Neuron (in vitro differentiated cells): Measurements from ENCODE around the gene POLR2L.

Experiments used
- H2AFZ ChIP-seq: one replicate; pipeline ENCODE4 v1.6.1; 2013; ENCODE audit warnings: low read depth, mild to moderate bottlenecking, inconsistent platforms, low read length, moderate library complexity
- H3K27me3 ChIP-seq: one replicate; pipeline ENCODE4 v1.6.1; 2013; ENCODE audit warnings: low read length; ENCODE audit not compliant: insufficient read depth
- H3K36me3 ChIP-seq: one replicate; pipeline ENCODE4 v1.6.1; 2013; ENCODE audit warnings: low read length; ENCODE audit not compliant: insufficient read depth
- H3K4me1 ChIP-seq: one replicate; pipeline ENCODE4 v1.6.1; 2013; ENCODE audit warnings: low read length; ENCODE audit not compliant: insufficient read depth
- H3K4me3 ChIP-seq: 2 replicates; pipeline ENCODE4 v1.5.1; 2013; ENCODE audit warnings: mild to moderate bottlenecking, low read length, moderate library complexity
- H3K9me3 ChIP-seq: one replicate; pipeline ENCODE4 v1.6.1; 2013; ENCODE audit warnings: low read length

The POLR2L gene

GRCh38 chr11:858053-858761 is 15.9 kb upstream of the POLR2L start:
- no peaks in the 10 kb centered on the region for H3K27me3 ChIP-seq
- H3K9me3 ChIP-seq: no peaks in the 10 kb centered on the region
- no peaks in the 10 kb centered on the region for H3K36me3 ChIP-seq
- peaks cover 32% of the 10 kb centered on the region for H3K4me1 ChIP-seq
- H3K4me3 ChIP-seq: no peak overlapping the region
- no peak overlapping the region for H2AFZ ChIP-seq

DNA sequence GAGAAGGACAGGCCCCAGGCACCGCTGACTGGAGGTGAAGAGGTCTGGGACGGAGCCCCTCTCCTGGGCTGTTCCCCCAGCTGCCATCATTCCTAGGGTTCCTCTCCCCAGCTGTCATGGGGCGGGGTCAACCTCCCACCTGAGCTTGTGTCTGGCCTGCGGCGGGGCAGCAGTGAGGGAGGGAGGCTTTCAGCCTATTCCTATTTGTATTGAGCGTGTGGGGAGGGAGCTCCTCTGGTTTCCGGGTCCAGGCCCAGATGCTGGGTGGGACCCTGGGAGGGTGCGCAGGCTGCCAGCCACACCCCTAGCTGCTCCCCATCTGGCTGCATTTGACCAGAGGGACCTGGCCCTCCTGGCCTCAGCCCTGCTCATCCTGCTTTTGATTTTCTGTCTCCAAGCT is 14.1 kb upstream of the POLR2L start:
- Histone ChIP-seq H3K27me3 (no peaks in the 10 kb centered on the region), H3K4me3 (no peak overlapping the region), H3K4me1 (peaks cover 31% of the 10 kb centered on the region), H3K9me3 (no peaks in the 10 kb centered on the region), H3K36me3 (no peaks in the 10 kb centered on the region), H2AFZ (no peak overlapping the region)

GRCh38 chr11:855796-856195 is 13.5 kb upstream of the POLR2L start:
- H3K9me3 ChIP-seq: no peaks in the 10 kb centered on the region
- H3K4me3 ChIP-seq: no peak overlapping the region
- no peaks in the 10 kb centered on the region for H3K27me3 ChIP-seq
- H3K36me3 ChIP-seq: no peaks in the 10 kb centered on the region
- H2AFZ ChIP-seq: no peak overlapping the region
- peaks cover 37% of the 10 kb centered on the region for H3K4me1 ChIP-seq

GRCh38 chr11:855330-855674 is 13.0 kb upstream of the POLR2L start:
- H3K4me3 ChIP-seq: no peak overlapping the region
- no peaks in the 10 kb centered on the region for H3K27me3 ChIP-seq
- no peaks in the 10 kb centered on the region for H3K36me3 ChIP-seq
- H3K9me3 ChIP-seq: no peaks in the 10 kb centered on the region
- peaks cover 42% of the 10 kb centered on the region for H3K4me1 ChIP-seq
- H2AFZ ChIP-seq: no peak overlapping the region

DNA sequence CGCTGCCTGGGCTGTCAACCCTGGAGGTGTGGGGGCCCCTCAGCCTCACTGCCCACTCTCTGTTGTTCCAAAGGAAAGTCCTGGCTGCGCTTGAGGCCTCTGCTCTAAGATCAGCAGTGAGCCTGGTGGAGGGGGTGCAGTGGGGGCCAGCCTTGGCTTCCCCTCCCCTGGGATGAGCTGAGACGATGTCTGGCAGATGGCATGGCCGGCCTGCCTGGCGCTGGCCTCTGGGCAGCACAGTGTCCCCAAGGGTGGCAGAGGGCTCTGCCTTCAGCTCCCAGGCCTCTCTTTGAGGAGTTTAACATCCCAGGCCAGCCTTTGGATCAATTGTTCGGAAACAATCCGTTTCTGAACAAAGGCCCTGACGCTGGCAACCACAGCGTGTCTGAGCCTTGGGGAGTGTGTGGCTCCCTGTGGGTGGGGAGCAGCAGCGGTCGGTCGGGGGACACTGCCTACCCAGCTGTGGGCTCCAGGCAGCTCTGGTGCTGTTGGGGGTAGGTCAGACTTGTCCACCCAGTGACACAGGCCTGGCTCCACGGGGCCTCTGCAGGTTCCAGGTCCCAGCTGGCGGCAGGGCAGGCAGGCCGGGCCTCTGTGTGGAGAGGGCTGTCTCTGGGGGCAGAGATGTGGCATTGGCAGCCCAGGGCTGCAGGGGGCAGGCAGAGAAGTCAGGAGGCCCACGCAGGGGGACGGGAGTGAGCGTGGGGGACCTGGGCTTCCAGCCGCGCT is 12.4 kb upstream of the POLR2L start:
- Histone ChIP-seq H3K4me1 (peaks cover 43% of the 10 kb centered on the region), H3K27me3 (no peaks in the 10 kb centered on the region), H3K36me3 (no peaks in the 10 kb centered on the region), H3K9me3 (no peaks in the 10 kb centered on the region), H2AFZ (no peak overlapping the region), H3K4me3 (no peak overlapping the region)

GRCh38 chr11:853682-854448 is 11.5 kb upstream of the POLR2L start:
- H3K4me3 ChIP-seq: no peak overlapping the region
- no peaks in the 10 kb centered on the region for H3K27me3 ChIP-seq
- H3K4me1 ChIP-seq: peaks cover 47% of the 10 kb centered on the region
- no peaks in the 10 kb centered on the region for H3K9me3 ChIP-seq
- H2AFZ ChIP-seq: no peak overlapping the region
- no peaks in the 10 kb centered on the region for H3K36me3 ChIP-seq

DNA sequence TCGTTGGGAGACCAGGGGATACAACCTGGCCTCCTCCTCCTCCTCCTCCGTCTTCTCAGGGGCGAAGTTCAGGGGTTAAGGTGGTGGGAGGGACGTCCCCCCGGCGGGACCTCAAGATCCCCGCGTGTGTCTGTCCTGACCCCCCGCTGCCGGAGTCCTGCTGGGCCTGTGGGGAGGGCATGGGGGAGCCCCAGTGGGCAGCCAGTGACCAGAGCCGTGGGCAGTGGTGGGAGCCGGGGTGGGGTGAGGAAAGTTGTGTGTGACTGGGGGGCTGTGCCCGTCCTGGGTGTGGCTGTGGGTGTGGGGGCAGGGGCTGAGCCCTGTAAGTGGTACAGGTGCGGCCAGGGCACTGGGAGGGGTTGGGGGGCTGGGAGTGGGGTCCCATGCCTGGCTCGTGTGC is 10.4 kb upstream of the POLR2L start:
- Histone ChIP-seq H3K4me1 (peaks cover 53% of the 10 kb centered on the region), H3K36me3 (no peaks in the 10 kb centered on the region), H3K27me3 (no peaks in the 10 kb centered on the region), H3K4me3 (no peak overlapping the region), H2AFZ (no peak overlapping the region), H3K9me3 (no peaks in the 10 kb centered on the region)

DNA sequence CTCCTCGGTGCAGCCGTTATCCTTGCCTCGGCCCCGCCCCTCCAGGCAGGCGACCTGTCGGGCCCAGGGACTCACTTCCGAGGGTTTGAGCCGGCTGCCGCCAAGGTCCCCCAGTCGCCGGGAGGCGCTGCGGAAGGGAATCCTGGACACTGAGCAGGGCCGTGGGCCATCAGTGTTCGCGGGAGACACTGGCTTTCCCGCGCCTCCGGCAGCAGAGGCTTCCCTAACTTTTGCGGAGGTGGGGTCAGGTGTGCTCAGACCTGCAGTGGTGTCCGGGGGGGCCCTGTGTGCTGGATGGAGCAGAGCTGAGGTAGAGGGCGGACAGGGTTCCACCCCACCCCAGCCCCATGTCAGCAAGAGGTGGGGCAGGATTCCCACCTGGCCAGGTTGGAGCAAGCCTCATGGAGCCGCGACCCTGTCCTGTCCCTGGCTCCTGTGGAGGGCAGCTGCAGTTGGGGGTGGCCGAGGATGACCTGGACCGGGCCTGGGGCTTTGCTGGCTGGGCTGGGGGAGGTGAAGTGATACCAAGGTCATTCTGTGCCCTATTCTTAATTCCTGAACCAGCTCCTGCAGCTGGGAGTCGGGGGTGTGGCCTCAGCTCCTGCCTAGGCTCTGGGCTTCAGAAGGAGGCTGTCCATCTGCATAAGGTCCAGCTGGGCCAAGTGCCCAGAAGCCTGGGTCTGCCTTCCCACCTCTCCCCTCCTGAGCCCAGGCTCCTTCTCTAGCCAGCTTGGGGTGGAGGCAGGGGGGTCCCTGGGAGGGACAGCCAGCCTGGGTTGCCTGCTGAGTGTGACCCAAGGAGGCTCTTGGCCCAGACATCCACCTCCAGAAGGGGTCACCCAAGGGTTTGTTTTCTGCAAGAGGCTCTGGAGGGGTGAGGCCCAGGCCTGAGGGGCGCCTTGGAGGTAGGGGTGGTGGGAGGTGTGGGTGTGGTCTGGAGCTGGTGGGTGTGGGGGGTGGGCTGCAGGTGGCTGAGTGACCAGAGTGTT is 8.7 kb upstream of the POLR2L start:
- peaks cover 53% of the 10 kb centered on the region for H3K4me1 ChIP-seq
- H3K36me3 ChIP-seq: no peaks in the 10 kb centered on the region
- no peak overlapping the region for H2AFZ ChIP-seq
- H3K27me3 ChIP-seq: no peaks in the 10 kb centered on the region
- no peaks in the 10 kb centered on the region for H3K9me3 ChIP-seq
- H3K4me3 ChIP-seq: peak overlapping the region; percentile 64

DNA sequence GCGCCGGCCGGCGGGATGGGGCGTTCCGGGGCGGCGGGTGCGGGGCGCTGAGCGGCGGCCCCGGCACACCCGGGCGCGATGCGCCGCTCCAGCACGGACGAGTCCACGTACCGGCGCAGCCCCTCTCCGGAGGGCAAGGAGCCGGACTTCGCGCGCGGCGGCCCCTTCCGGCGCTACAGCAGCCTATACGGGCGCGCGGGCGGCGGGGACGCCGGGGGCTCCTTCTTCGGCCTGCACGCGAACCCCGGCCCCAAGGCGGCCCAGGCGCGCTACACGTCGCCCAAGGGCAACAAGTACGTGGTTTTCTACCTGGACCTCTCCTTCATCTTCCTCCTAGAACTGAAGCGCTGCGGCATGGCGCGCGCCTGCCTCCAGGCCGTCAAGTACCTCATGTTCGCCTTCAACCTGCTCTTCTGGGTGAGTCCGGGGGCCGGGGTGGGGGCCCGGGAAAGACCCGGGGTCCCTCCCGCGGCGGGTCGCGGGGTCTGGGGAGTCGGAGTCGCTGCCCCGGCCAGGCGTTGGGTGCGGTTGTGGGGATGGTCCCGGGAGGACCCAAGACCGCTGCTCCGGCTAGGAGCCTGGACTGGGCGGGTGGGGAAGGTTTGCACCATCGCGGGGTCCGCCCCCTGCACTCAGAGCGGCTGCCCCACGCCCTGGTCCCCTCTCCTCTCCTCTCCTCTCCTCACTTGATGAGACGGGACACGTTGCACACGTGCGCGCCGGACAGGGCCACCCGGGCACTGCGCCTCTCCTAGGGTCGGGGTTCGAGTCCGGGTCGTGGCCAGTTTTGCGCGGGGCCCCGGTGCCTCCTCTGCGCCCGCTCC is 7.8 kb upstream of the POLR2L start:
- Histone ChIP-seq H3K27me3 (no peaks in the 10 kb centered on the region), H3K9me3 (no peaks in the 10 kb centered on the region), H3K4me3 (peak overlapping the region; percentile 64), H2AFZ (no peak overlapping the region), H3K36me3 (no peaks in the 10 kb centered on the region), H3K4me1 (peaks cover 54% of the 10 kb centered on the region)

GRCh38 chr11:849104-849824 is 6.9 kb upstream of the POLR2L start:
- H2AFZ ChIP-seq: no peak overlapping the region
- no peaks in the 10 kb centered on the region for H3K36me3 ChIP-seq
- peak overlapping the region; percentile 64 for H3K4me3 ChIP-seq
- no peaks in the 10 kb centered on the region for H3K27me3 ChIP-seq
- H3K9me3 ChIP-seq: no peaks in the 10 kb centered on the region
- H3K4me1 ChIP-seq: peaks cover 54% of the 10 kb centered on the region

- Histone ChIP-seq H3K4me3 (no peak overlapping the region), H3K9me3 (no peaks in the 10 kb centered on the region), H3K27me3 (no peaks in the 10 kb centered on the region), H3K36me3 (no peaks in the 10 kb centered on the region), H3K4me1 (peaks cover 54% of the 10 kb centered on the region), H2AFZ (no peak overlapping the region)
Observed at GRCh38 chr11:848380-848931, 6.1 kb upstream of the POLR2L start.
